Chondrocyte (in vitro differentiated cells): ENCODE measurements around the gene SGTB. TPM values are rescaled to one million over a fixed set of nuclear protein-coding genes. Genes with fewer than 3 reads are reported as not detected.
"Not testable (repeated sequence)": the region's sequence is repeated elsewhere in the genome, so short reads cannot be mapped to it uniquely, and the experiment has no call there.

Experiments used
- DNase-seq: peaks from one replicate; pipeline ENCODE4 v3.0.0; 2021; ENCODE audit warnings: mixed read lengths, low spot score
- H3K27ac Mint-ChIP-seq: one replicate; pipeline ENCODE4 v1.8.0; 2021; ENCODE audit warnings: mild to moderate bottlenecking, moderate library complexity, mixed read lengths; ENCODE audit not compliant: unreplicated experiment
- H3K27me3 Mint-ChIP-seq: 2 replicates; pipeline ENCODE4 v1.8.0; 2021; ENCODE audit warnings: low read depth, mixed read lengths
- H3K36me3 Mint-ChIP-seq: 2 replicates; pipeline ENCODE4 v1.8.0; 2021; ENCODE audit warnings: low read depth, mixed read lengths
- H3K4me1 Mint-ChIP-seq: 2 replicates; pipeline ENCODE4 v1.8.0; 2021; ENCODE audit warnings: low read depth, mild to moderate bottlenecking, mixed read lengths
- H3K4me3 Mint-ChIP-seq: one replicate; pipeline ENCODE4 v1.8.0; 2021; ENCODE audit warnings: mild to moderate bottlenecking, moderate library complexity, mixed read lengths; ENCODE audit not compliant: unreplicated experiment
- H3K9me3 Mint-ChIP-seq: 2 replicates; pipeline ENCODE4 v1.8.0; 2021; ENCODE audit warnings: low read depth, mixed read lengths
- total RNA-seq: library from RNA; stranded (reverse); gene quantifications from 3 replicates; pipeline ENCODE4 v1.2.1, GENCODE V29; 2021
- TF ChIP-seq, protein P1 (sequence below): fragments of 200-600 bp; sonication (generic); IDR thresholded peaks from 2 replicates; pipeline ENCODE4 v1.5.0; 2021; ENCODE audit warnings: antibody characterized with exemption, mild to moderate bottlenecking, moderate library complexity

Gene SGTB
- total RNA-seq, 1 donor from 2014 or later = 30.9 TPM

DNA sequence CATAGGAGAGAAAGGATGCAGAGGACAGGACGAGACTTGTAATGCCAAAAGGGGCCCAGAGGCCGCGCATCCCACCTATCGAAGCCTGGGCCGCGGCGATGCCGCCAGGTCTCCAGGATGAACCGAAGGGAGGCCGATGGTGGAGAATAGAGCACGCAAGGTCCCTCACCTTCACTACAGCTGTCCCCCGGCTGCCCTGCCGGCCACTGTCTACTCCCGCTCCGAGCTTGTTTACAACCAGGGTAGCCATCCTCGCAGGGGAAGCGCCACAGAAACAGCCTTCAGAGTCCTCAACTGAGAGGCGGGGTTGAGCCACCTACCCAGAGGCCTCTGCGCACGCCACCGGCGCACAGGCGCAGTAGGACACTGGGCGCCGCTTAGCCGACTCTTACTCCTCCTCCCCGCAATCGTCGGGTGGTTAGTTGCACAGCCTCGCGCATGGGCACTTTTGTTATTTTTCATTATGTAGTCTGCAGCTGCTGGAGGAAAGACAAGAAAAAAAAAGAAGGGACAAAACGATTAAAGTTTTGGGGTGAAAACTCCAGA, 97.8 kb downstream of the SGTB start, which contains the start of gene TRIM23:
Gene TRIM23 (minus strand): TSS at position 309 of the 546 bp plus-strand sequence. CDS start 59 bp downstream, at position 250.
- no peaks in the 10 kb centered on the region for H3K9me3 Mint-ChIP-seq
- H3K27me3 Mint-ChIP-seq = no peaks in the 10 kb centered on the region
- peak within 1 kb of the TSS; percentile 88 for H3K4me3 Mint-ChIP-seq
- TF ChIP-seq, protein P1, sequence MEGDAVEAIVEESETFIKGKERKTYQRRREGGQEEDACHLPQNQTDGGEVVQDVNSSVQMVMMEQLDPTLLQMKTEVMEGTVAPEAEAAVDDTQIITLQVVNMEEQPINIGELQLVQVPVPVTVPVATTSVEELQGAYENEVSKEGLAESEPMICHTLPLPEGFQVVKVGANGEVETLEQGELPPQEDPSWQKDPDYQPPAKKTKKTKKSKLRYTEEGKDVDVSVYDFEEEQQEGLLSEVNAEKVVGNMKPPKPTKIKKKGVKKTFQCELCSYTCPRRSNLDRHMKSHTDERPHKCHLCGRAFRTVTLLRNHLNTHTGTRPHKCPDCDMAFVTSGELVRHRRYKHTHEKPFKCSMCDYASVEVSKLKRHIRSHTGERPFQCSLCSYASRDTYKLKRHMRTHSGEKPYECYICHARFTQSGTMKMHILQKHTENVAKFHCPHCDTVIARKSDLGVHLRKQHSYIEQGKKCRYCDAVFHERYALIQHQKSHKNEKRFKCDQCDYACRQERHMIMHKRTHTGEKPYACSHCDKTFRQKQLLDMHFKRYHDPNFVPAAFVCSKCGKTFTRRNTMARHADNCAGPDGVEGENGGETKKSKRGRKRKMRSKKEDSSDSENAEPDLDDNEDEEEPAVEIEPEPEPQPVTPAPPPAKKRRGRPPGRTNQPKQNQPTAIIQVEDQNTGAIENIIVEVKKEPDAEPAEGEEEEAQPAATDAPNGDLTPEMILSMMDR = peak; percentile 41
- peaks cover 30% of the 10 kb centered on the region for H3K4me1 Mint-ChIP-seq
- H3K36me3 Mint-ChIP-seq = peaks cover 2% of the 10 kb centered on the region
- DNase-seq = peak; percentile 97
- H3K27ac Mint-ChIP-seq = peak within 1 kb of the TSS; percentile 98

DNA sequence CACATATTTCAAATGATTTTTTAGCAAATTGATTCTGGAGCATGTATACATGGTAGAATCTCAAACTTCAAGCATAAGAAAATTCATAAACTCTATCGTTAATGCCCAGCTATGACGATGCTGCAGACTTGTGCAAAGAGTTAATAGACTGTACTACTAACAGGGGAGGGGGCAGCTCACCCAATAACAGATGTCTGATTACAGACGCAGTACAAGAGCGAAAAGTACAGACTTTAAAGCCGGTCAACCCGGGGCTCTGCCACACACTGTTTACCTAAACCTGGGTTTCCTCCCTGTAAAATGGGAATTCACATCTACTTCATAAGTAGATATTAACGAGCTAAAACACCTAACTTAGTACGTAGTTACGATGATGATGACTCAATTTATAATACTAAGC, 98.4 kb downstream of the SGTB start:
- no peak for DNase-seq
- no peaks in the 10 kb centered on the region for H3K9me3 Mint-ChIP-seq
- H3K27ac Mint-ChIP-seq = peak overlapping the region; percentile 98

GRCh38 chr5:65621961-65622360, 99.9 kb downstream of the SGTB start:
- H3K4me1 Mint-ChIP-seq = peaks cover 30% of the 10 kb centered on the region
- not testable (repeated sequence) for H3K27me3 Mint-ChIP-seq, H3K27ac Mint-ChIP-seq, DNase-seq, H3K9me3 Mint-ChIP-seq, H3K36me3 Mint-ChIP-seq, H3K4me3 Mint-ChIP-seq

More for the DNA sequence above, 98.4 kb downstream of the SGTB start:
- Mint-ChIP-seq H3K4me3 (peak overlapping the region; percentile 88), H3K27me3 (no peaks in the 10 kb centered on the region), H3K36me3 (peaks cover 2% of the 10 kb centered on the region), H3K4me1 (peaks cover 30% of the 10 kb centered on the region)
- TF ChIP-seq, protein P1 = no peak

- Mint-ChIP-seq H3K27me3 (no peaks in the 10 kb centered on the region), H3K9me3 (no peaks in the 10 kb centered on the region), H3K27ac (no peak overlapping the region), H3K4me1 (peaks cover 19% of the 10 kb centered on the region), H3K4me3 (no peak overlapping the region), H3K36me3 (peaks cover 1% of the 10 kb centered on the region)
- DNase-seq = no peak
- TF ChIP-seq, protein P1 = no peak
Measured at GRCh38 chr5:65620021-65620420, 101.9 kb downstream of the SGTB start.

Other genes with a start within 250 kb of the SGTB start
- 20.0 to 30.1 TPM (median 21.5 TPM) in 3 replicates for gene ADAMTS6, start 240.2 kb downstream of the SGTB start, total RNA-seq
- gene CENPK, start 158.9 kb downstream of the SGTB start, total RNA-seq = 7.2 to 19.6 TPM (median 8.7 TPM) in 3 replicates
- gene PPWD1, start 158.8 kb downstream of the SGTB start, total RNA-seq = 19.5 to 35.2 TPM (median 21.0 TPM) in 3 replicates
- gene TRIM23, start 97.8 kb downstream of the SGTB start, total RNA-seq = 15.5 to 19.9 TPM (median 17.5 TPM) in 3 replicates
- 2.2 to 3.2 TPM (median 2.9 TPM) in 3 replicates for gene SHLD3, start 97.1 kb downstream of the SGTB start, total RNA-seq
- gene TRAPPC13, start 97.1 kb downstream of the SGTB start, total RNA-seq = 16.5 to 23.6 TPM (median 18.6 TPM) in 3 replicates
- gene NLN, start 96 bp upstream of the SGTB start, total RNA-seq = 36.4 to 44.0 TPM (median 38.6 TPM) in 3 replicates
- gene ERBIN, start 204.5 kb upstream of the SGTB start, total RNA-seq = 58.6 to 64.3 TPM (median 63.8 TPM) in 3 replicates